PC-3 (cell line): ENCODE results near the gene ADGRD1. TPM values are rescaled to one million over a fixed set of nuclear protein-coding genes. Genes with fewer than 3 reads are reported as not detected.

ENCODE experiments used
- ATAC-seq: fragments of 200-7000 bp; cut with Tn5 transposase; 2 replicates; pipeline ENCODE4 v1.9.1; 2020; ENCODE audit warnings: mild to moderate bottlenecking, moderate library complexity
- BruUV-seq: library from RNA; stranded (reverse); fragments of 400-500 nt; replicated peaks from 2 replicates; lab custom pipeline; 2021; lab: Mats Ljungman, UMichigan
- CTCF ChIA-PET: fragments of 300-600 bp; sonication (Branson Sonifier 250); formaldehyde crosslinking; loops from one replicate; lab custom pipeline; 2022; ENCODE audit warnings: antibody characterized with exemption; lab: Charles Lee
- POLR2A ChIA-PET: fragments of 300-600 bp; sonication (Branson Sonifier 250); formaldehyde crosslinking; loops from one replicate; lab custom pipeline; 2022; ENCODE audit warnings: antibody characterized with exemption; ENCODE audit not compliant: unreplicated experiment; lab: Charles Lee
- DNase-seq: peaks from one replicate; pipeline ENCODE4 v3.0.0-alpha.2; 2015
- H2AFZ ChIP-seq: fragments of 300-600 bp; sonication (generic); 2 replicates; pipeline ENCODE4 v1.6.0; 2016; ENCODE audit warnings: antibody characterized with exemption, low read length
- H3F3A ChIP-seq: fragments of 300-600 bp; sonication (generic); one replicate; pipeline ENCODE4 v1.6.0; 2017; ENCODE audit warnings: antibody characterized with exemption, low read length, control low read depth, mild to moderate bottlenecking; ENCODE audit not compliant: unreplicated experiment
- H3K27ac ChIP-seq: fragments of 300-600 bp; sonication (generic); 2 replicates; pipeline ENCODE4 v1.5.1; 2016; ENCODE audit warnings: mild to moderate bottlenecking, low read length
- H3K27me3 ChIP-seq: fragments of 300-600 bp; sonication (generic); 2 replicates; pipeline ENCODE4 v1.6.1; 2016; ENCODE audit warnings: low read length, mixed read lengths
- H3K36me3 ChIP-seq: fragments of 300-600 bp; sonication (generic); 2 replicates; pipeline ENCODE4 v1.6.1; 2016; ENCODE audit warnings: low read depth, mixed run types, low read length, mixed read lengths
- H3K4me1 ChIP-seq: fragments of 300-600 bp; sonication (generic); 2 replicates; pipeline ENCODE4 v1.5.1; 2016; ENCODE audit warnings: low read length; ENCODE audit not compliant: insufficient read depth
- H3K4me2 ChIP-seq: fragments of 300-600 bp; sonication (generic); 2 replicates; pipeline ENCODE4 v1.6.0; 2016; ENCODE audit warnings: low read length
- H3K4me3 ChIP-seq: fragments of 300-600 bp; sonication (generic); 2 replicates; pipeline ENCODE4 v1.5.1; 2016; ENCODE audit warnings: mild to moderate bottlenecking, low read length, mixed read lengths
- H3K79me2 ChIP-seq: fragments of 300-600 bp; sonication (generic); 2 replicates; pipeline ENCODE4 v1.6.1; 2017; ENCODE audit warnings: low read length, mixed read lengths
- H3K9ac ChIP-seq: fragments of 300-600 bp; sonication (generic); 2 replicates; pipeline ENCODE4 v1.6.0; 2016; ENCODE audit warnings: mild to moderate bottlenecking, low read length
- H3K9me2 ChIP-seq: fragments of 300-600 bp; sonication (generic); replicated peaks from 2 replicates; pipeline ENCODE4 v1.6.1; 2016; ENCODE audit warnings: mixed run types, low read length, mixed read lengths
- H3K9me3 ChIP-seq: fragments of 300-600 bp; sonication (generic); 2 replicates; pipeline ENCODE4 v1.6.1; 2016; ENCODE audit warnings: low read length, mixed read lengths
- H4K20me1 ChIP-seq: fragments of 300-600 bp; sonication (generic); 2 replicates; pipeline ENCODE4 v1.6.1; 2016; ENCODE audit warnings: low read length, mixed read lengths
- CTCF ChIP-seq: fragments of 300-600 bp; sonication (generic); conservative IDR thresholded peaks from 2 replicates; pipeline ENCODE4 v1.5.1; 2017; ENCODE audit warnings: antibody characterized with exemption, low read depth, mild to moderate bottlenecking, low read length
- EZH2 ChIP-seq: fragments of 300-600 bp; sonication (generic); IDR thresholded peaks from one replicate; pipeline ENCODE4 v1.6.1; 2017; ENCODE audit warnings: antibody characterized with exemption, mild to moderate bottlenecking, low read length; ENCODE audit not compliant: unreplicated experiment
- EZH2phosphoT487 ChIP-seq: fragments of 300-600 bp; sonication (generic); IDR thresholded peaks from 2 replicates; pipeline ENCODE4 v1.6.1; 2018; ENCODE audit warnings: mild to moderate bottlenecking, antibody characterized with exemption, low read length, borderline replicate concordance
- intact Hi-C: fragments of 100-400 bp; cut with micrococcal nuclease; formaldehyde crosslinking; loops from 2 replicates; pipeline ENCODE4 v1.9.0; 2023
- total RNA-seq: library from RNA; depleted of rRNA; stranded (reverse); fragments of >200 nt; gene quantifications from 2 replicates; pipeline ENCODE4 v1.2.3, GENCODE V29; 2014

The ADGRD1 gene
- total RNA-seq, 1 experiment from 2014 or later = 0.18 TPM

- DNase-seq (no peak), ATAC-seq (no peak)
- BruUV-seq = no TSS peak
- H3K9ac ChIP-seq = no peak overlapping the region
- no peaks in the 10 kb centered on the region for H3K4me1 ChIP-seq
- H4K20me1 ChIP-seq = no peaks in the 10 kb centered on the region
- H3K27me3 ChIP-seq = peaks cover 87% of the 10 kb centered on the region
- H3K4me3 ChIP-seq = no peak overlapping the region
- ChIA-PET POLR2A (no interaction called here), CTCF (no interaction called here)
- no peaks in the 10 kb centered on the region for H3K9me3 ChIP-seq
- no peak overlapping the region for H2AFZ ChIP-seq
- H3K79me2 ChIP-seq = no peaks in the 10 kb centered on the region
- H3K9me2 ChIP-seq = no peaks in the 10 kb centered on the region
- H3F3A ChIP-seq = no peaks in the 10 kb centered on the region
- no peak overlapping the region for H3K4me2 ChIP-seq
- TF ChIP-seq EZH2phosphoT487 = no peak
- TF ChIP-seq CTCF = no peak
- TF ChIP-seq EZH2 = no peak
- H3K27ac ChIP-seq = no peak overlapping the region
- no peaks in the 10 kb centered on the region for H3K36me3 ChIP-seq
- intact Hi-C loops = no loop called here
Observed at GRCh38 chr12:131063960-131064359, 110.3 kb downstream of the ADGRD1 start.

GRCh38 chr12:131065279-131065678 lies 111.6 kb downstream of the ADGRD1 start:
- no peaks in the 10 kb centered on the region for H3F3A ChIP-seq
- no peaks in the 10 kb centered on the region for H3K4me1 ChIP-seq
- BruUV-seq = no TSS peak
- no peaks in the 10 kb centered on the region for H3K79me2 ChIP-seq
- H3K9ac ChIP-seq = no peak overlapping the region
- H3K9me2 ChIP-seq = no peaks in the 10 kb centered on the region
- ATAC-seq (no peak), DNase-seq (no peak)
- no peaks in the 10 kb centered on the region for H3K36me3 ChIP-seq
- H3K4me2 ChIP-seq = no peak overlapping the region
- H3K27me3 ChIP-seq = peaks cover 74% of the 10 kb centered on the region
- no peaks in the 10 kb centered on the region for H3K9me3 ChIP-seq
- H3K4me3 ChIP-seq = no peak overlapping the region
- intact Hi-C loops = no loop called here
- H3K27ac ChIP-seq = no peak overlapping the region
- no peaks in the 10 kb centered on the region for H4K20me1 ChIP-seq
- no peak for TF ChIP-seq EZH2phosphoT487
- no peak for TF ChIP-seq EZH2
- TF ChIP-seq CTCF = no peak
- CTCF ChIA-PET = no interaction called here
- no peak overlapping the region for H2AFZ ChIP-seq
- POLR2A ChIA-PET = no interaction called here

- CTCF ChIA-PET = no interaction called here
- no TSS peak for BruUV-seq
- no peak for DNase-seq
- Histone ChIP-seq H4K20me1 (no peaks in the 10 kb centered on the region), H3K36me3 (no peaks in the 10 kb centered on the region), H3K27me3 (peaks cover 69% of the 10 kb centered on the region), H3K4me2 (no peak overlapping the region), H3K4me1 (no peaks in the 10 kb centered on the region), H2AFZ (no peak overlapping the region), H3K9me3 (no peaks in the 10 kb centered on the region), H3K9me2 (no peaks in the 10 kb centered on the region), H3K4me3 (no peak overlapping the region), H3K27ac (no peak overlapping the region), H3F3A (no peaks in the 10 kb centered on the region), H3K9ac (no peak overlapping the region), H3K79me2 (no peaks in the 10 kb centered on the region)
- TF ChIP-seq CTCF (no peak), EZH2phosphoT487 (no peak), EZH2 (no peak)
- intact Hi-C loops = no loop called here
- ATAC-seq = no peak
- POLR2A ChIA-PET = no interaction called here
Observed at GRCh38 chr12:131065801-131066200, 112.1 kb downstream of the ADGRD1 start.
